ENCODE results near the gene IMMP2L. TPM values are rescaled to one million over a fixed set of nuclear protein-coding genes. Genes with fewer than 3 reads are reported as not detected.

The IMMP2L gene
- polyA plus RNA-seq, 1 donor (not counting 4 experiments of a cell fraction or from before 2014, with no cell fraction given) = 14.1 TPM

DNA sequence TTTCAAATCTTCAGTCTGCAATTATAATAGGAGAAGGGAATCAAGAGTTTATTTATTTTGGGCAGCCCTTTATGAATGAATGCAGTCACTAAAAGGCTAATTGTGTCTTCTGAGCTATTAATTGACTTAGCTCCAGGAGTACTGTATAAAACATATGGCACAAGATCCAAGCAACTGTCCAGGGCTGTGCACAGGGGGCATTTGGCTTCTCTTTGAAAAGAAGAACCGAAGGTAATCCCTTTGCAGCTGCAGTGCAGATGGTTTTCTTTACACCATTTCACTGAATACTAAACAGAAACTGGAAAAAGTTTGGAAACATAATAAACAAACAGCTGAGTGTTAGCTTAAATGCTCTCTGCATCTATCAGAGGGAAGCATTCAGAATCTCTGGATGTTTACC is 753.9 kb downstream of the IMMP2L start:
- TF ChIP-seq EZH2 (IDR thresholded peaks at IDR 0.05; ENCODE audit: low read length) = no peak
- no peak for TF ChIP-seq CTCF (optimal IDR thresholded peaks at IDR 0.05 in 1 of 3, IDR thresholded peaks at IDR 0.05 in 1 of 3, conservative IDR thresholded peaks at IDR 0.05 in 1 of 3; ENCODE audit: extremely low read depth in 1 of 3, insufficient read depth in 2 of 3, low read length in 3 of 3)
- no peak overlapping the region for H3K4me2 ChIP-seq (ENCODE audit: control insufficient read depth, extremely low read depth, insufficient read depth, low read depth, low read length)
- FAIRE-seq (no peak), DNase-seq (ENCODE audit: low read depth, low spot score) (no peak)
- no peaks in the 10 kb centered on the region for H3K27me3 ChIP-seq (ENCODE audit: control insufficient read depth, extremely low read depth, insufficient read depth, low read length)
- H3K9me1 ChIP-seq (ENCODE audit: control insufficient read depth, extremely low read depth, insufficient read depth, low read length) = no peaks in the 10 kb centered on the region
- no peak overlapping the region for H2AFZ ChIP-seq (ENCODE audit: control insufficient read depth, low read length)
- H4K20me1 ChIP-seq (ENCODE audit: control insufficient read depth, extremely low read depth, insufficient read depth, low read length) = no peaks in the 10 kb centered on the region
- no peak overlapping the region for H3K27ac ChIP-seq (ENCODE audit: control insufficient read depth, insufficient read depth, low read length)
- no peaks in the 10 kb centered on the region for H3K9me3 ChIP-seq (ENCODE audit: control insufficient read depth, low read depth, low read length)
- H3K79me2 ChIP-seq (ENCODE audit: control insufficient read depth, insufficient read depth, low read length) = no peaks in the 10 kb centered on the region
- no peak overlapping the region for H3K4me3 ChIP-seq (ENCODE audit: control insufficient read depth in 2 of 3, extremely low read depth in 1 of 3, insufficient read depth in 2 of 3, low read depth in 1 of 3, low read length in 3 of 3)
- dilution Hi-C loops (cut with MboI; ENCODE audit: extremely low pct_ligation_motif_present, low sequenced_read_pairs) = no loop called here
- H3K4me1 ChIP-seq (ENCODE audit: control insufficient read depth, extremely low read depth, insufficient read depth, low read length) = no peaks in the 10 kb centered on the region
- H3K36me3 ChIP-seq (ENCODE audit: control insufficient read depth in 2 of 2, extremely low read depth in 1 of 2, insufficient read depth in 2 of 2, low read length in 2 of 2) = no peaks in the 10 kb centered on the region
- no peak overlapping the region for H3K9ac ChIP-seq (ENCODE audit: control insufficient read depth, extremely low read depth, insufficient read depth, low read length)

GRCh38 chr7:110804501-110804900 is 757.8 kb downstream of the IMMP2L start:
- Histone ChIP-seq H3K27ac (ENCODE audit: control insufficient read depth, insufficient read depth, low read length) (no peak overlapping the region), H3K4me3 (ENCODE audit: control insufficient read depth in 2 of 3, extremely low read depth in 1 of 3, insufficient read depth in 2 of 3, low read depth in 1 of 3, low read length in 3 of 3) (no peak overlapping the region), H3K9me1 (ENCODE audit: control insufficient read depth, extremely low read depth, insufficient read depth, low read length) (no peaks in the 10 kb centered on the region), H3K4me1 (ENCODE audit: control insufficient read depth, extremely low read depth, insufficient read depth, low read length) (no peaks in the 10 kb centered on the region), H3K4me2 (ENCODE audit: control insufficient read depth, extremely low read depth, insufficient read depth, low read depth, low read length) (no peak overlapping the region), H3K9me3 (ENCODE audit: control insufficient read depth, low read depth, low read length) (no peaks in the 10 kb centered on the region), H4K20me1 (ENCODE audit: control insufficient read depth, extremely low read depth, insufficient read depth, low read length) (no peaks in the 10 kb centered on the region), H3K9ac (ENCODE audit: control insufficient read depth, extremely low read depth, insufficient read depth, low read length) (no peak overlapping the region), H3K79me2 (ENCODE audit: control insufficient read depth, insufficient read depth, low read length) (no peaks in the 10 kb centered on the region), H2AFZ (ENCODE audit: control insufficient read depth, low read length) (no peak overlapping the region), H3K27me3 (ENCODE audit: control insufficient read depth, extremely low read depth, insufficient read depth, low read length) (no peaks in the 10 kb centered on the region), H3K36me3 (ENCODE audit: control insufficient read depth in 2 of 2, extremely low read depth in 1 of 2, insufficient read depth in 2 of 2, low read length in 2 of 2) (no peaks in the 10 kb centered on the region)
- TF ChIP-seq EZH2 (IDR thresholded peaks at IDR 0.05; ENCODE audit: low read length) = no peak
- no peak for TF ChIP-seq CTCF (optimal IDR thresholded peaks at IDR 0.05 in 1 of 3, IDR thresholded peaks at IDR 0.05 in 1 of 3, conservative IDR thresholded peaks at IDR 0.05 in 1 of 3; ENCODE audit: extremely low read depth in 1 of 3, insufficient read depth in 2 of 3, low read length in 3 of 3)
- DNase-seq (ENCODE audit: low read depth, low spot score) (no peak), FAIRE-seq (no peak)
- dilution Hi-C loops (cut with MboI; ENCODE audit: extremely low pct_ligation_motif_present, low sequenced_read_pairs) = no loop called here

Measured in keratinocyte (primary cell).